HepG2 (cell line): Measurements from ENCODE around the gene COL9A1. TPM values are rescaled to one million over a fixed set of nuclear protein-coding genes. Genes with fewer than 3 reads are reported as not detected.

Experiments
- ATAC-seq: fragments of 200-7000 bp; cut with Tn5 transposase; 3 replicates; pipeline ENCODE4 v1.9.1; 2020; ENCODE audit warnings: mild to moderate bottlenecking, moderate library complexity
- BruUV-seq: library from RNA; stranded (reverse); fragments of 400-500 nt; replicated peaks from 2 replicates; lab custom pipeline; 2021; lab: Mats Ljungman, UMichigan
- CTCF ChIA-PET: fragments of 300-600 bp; formaldehyde crosslinking; extraction: SDS; loops from one replicate; lab custom pipeline; 2021; ENCODE audit warnings: low total read pairs, inconsistent platforms, low intra/inter-chr PET ratio; lab: Yijun Ruan, JAX
- POLR2A ChIA-PET: fragments of 350-600 bp; sonication (Branson Sonifier 250); formaldehyde crosslinking; loops from one replicate; lab custom pipeline; 2020; ENCODE audit warnings: antibody characterized with exemption, inconsistent platforms; lab: Yijun Ruan, JAX
- DNase-seq: peaks from one replicate; pipeline ENCODE4 v3.0.0-alpha.2; 2015; ENCODE audit warnings: low spot score
- FAIRE-seq: peaks from 3 replicates; lab custom pipeline; 2011; peaks lifted over from hg19 to GRCh38; lab: Jason Lieb, UNC
- H2AFZ ChIP-seq: one replicate; pipeline ENCODE4 v1.6.1; 2011; ENCODE audit warnings: low read length, inconsistent platforms
- H3K27ac ChIP-seq: fragments of 300-600 bp; 3 replicates; pipeline ENCODE4 v1.8.0; 2011; ENCODE audit warnings: mixed run types, mild to moderate bottlenecking, mixed read lengths, low read length, inconsistent platforms; ENCODE audit not compliant: insufficient read depth; ENCODE audit errors: extremely low read length
- H3K27me3 ChIP-seq, 2 experiments: fragments of 200-600 bp in 1 of 2; 2 replicates in 1 of 2; 3 replicates in 1 of 2; pipeline versions ENCODE4 v1.6.0 to v1.8.0; 2011; ENCODE audit warnings: low read length in 2 of 2, mild to moderate bottlenecking in 2 of 2, moderate library complexity in 2 of 2, inconsistent platforms in 1 of 2; ENCODE audit not compliant: insufficient read depth in 2 of 2, control insufficient read depth in 1 of 2
- H3K36me3 ChIP-seq, 2 experiments: fragments of 200-600 bp in 1 of 2; replicated peaks in 1 of 2; 2 replicates in 1 of 2; 3 replicates in 1 of 2; pipeline versions ENCODE4 v1.5.1 to v1.8.0; 2011; ENCODE audit warnings: low read length in 2 of 2, inconsistent platforms in 1 of 2; ENCODE audit not compliant: insufficient read depth in 2 of 2, control insufficient read depth in 1 of 2
- H3K4me1 ChIP-seq: 2 replicates; pipeline ENCODE4 v1.5.1; 2012; ENCODE audit warnings: low read length, inconsistent platforms; ENCODE audit not compliant: insufficient read depth
- H3K4me2 ChIP-seq: 2 replicates; pipeline ENCODE4 v1.6.0; 2011; ENCODE audit warnings: low read depth, low read length, inconsistent platforms
- H3K4me3 ChIP-seq, 3 experiments: fragments of 200-600 bp in 1 of 3; sonication (generic), shearing (Covaris generic) in 1 of 3; replicated peaks in 1 of 3; 2 replicates each; pipeline ENCODE4 v1.5.1; 2011 to 2016; ENCODE audit warnings: low read length in 3 of 3, inconsistent platforms in 2 of 3, low read depth in 2 of 3, mild to moderate bottlenecking in 2 of 3, control low read depth in 1 of 3, mixed read lengths in 1 of 3; ENCODE audit not compliant: insufficient read depth in 1 of 3
- H3K79me2 ChIP-seq: one replicate; pipeline ENCODE4 v1.6.1; 2011; ENCODE audit warnings: low read length, inconsistent platforms; ENCODE audit not compliant: insufficient read depth
- H3K9ac ChIP-seq: 2 replicates; pipeline ENCODE4 v1.6.0; 2011; ENCODE audit warnings: mild to moderate bottlenecking, low read depth, low read length, inconsistent platforms; ENCODE audit not compliant: insufficient read depth
- H3K9me3 ChIP-seq: 2 replicates; pipeline ENCODE4 v1.5.1; 2012; ENCODE audit warnings: mild to moderate bottlenecking, low read length
- H4K20me1 ChIP-seq: 2 replicates; pipeline ENCODE4 v1.6.0; 2011; ENCODE audit warnings: inconsistent platforms, mild to moderate bottlenecking, low read length, moderate library complexity; ENCODE audit not compliant: insufficient read depth
- ATF5 ChIP-seq: sonication (generic); formaldehyde crosslinking; IDR thresholded peaks from 2 replicates; pipeline ENCODE4 v1.4.0; 2020; ENCODE audit warnings: mild to moderate bottlenecking, low read depth, missing genetic modification reagents
- ATF6 ChIP-seq: sonication (generic); formaldehyde crosslinking; conservative IDR thresholded peaks from 2 replicates; pipeline ENCODE4 v1.4.0; 2020; ENCODE audit warnings: missing genetic modification reagents
- ATRX ChIP-seq: sonication (generic); formaldehyde crosslinking; IDR thresholded peaks from 2 replicates; pipeline ENCODE4 v1.4.0; 2020; ENCODE audit warnings: missing genetic modification reagents, borderline replicate concordance
- CREB1 ChIP-seq, 2 experiments: fragments of 450-650 bp in 1 of 2; IDR thresholded peaks; 2 replicates each; pipeline ENCODE4 v1.6.1; 2016 to 2017; ENCODE audit warnings: control low read depth in 1 of 2, mild to moderate bottlenecking in 1 of 2, missing compliant biosample characterization in 1 of 2, missing genetic modification characterization in 1 of 2
- ELF4 ChIP-seq: sonication (generic); formaldehyde crosslinking; IDR thresholded peaks from 2 replicates; pipeline ENCODE4 v1.5.0; 2020; ENCODE audit warnings: missing genetic modification reagents, mild to moderate bottlenecking, moderate library complexity, borderline replicate concordance
- HOXD1 ChIP-seq: sonication (generic); formaldehyde crosslinking; IDR thresholded peaks from 2 replicates; pipeline ENCODE4 v1.5.0; 2020; ENCODE audit warnings: missing genetic modification reagents
- PBX2 ChIP-seq: IDR thresholded peaks from 2 replicates; pipeline ENCODE4 v1.6.1; 2016; ENCODE audit warnings: control low read depth
- THRA ChIP-seq: sonication (generic); formaldehyde crosslinking; IDR thresholded peaks from 2 replicates; pipeline ENCODE4 v1.4.0; 2020; ENCODE audit warnings: missing genetic modification reagents, borderline replicate concordance
- TP53 ChIP-seq: sonication (generic); formaldehyde crosslinking; conservative IDR thresholded peaks from 2 replicates; pipeline ENCODE4 v1.4.0; 2020; ENCODE audit warnings: missing genetic modification reagents
- WGBS: methylation state at CpG from one replicate; pipeline ENCODE4 v1.1.6; 2017; ENCODE audit warnings: low lambda C conversion rate; 5-methylcytosine and 5-hydroxymethylcytosine counted together
- in situ Hi-C: cut with HindIII; loops from 2 replicates; pipeline ENCODE4 v1.10.0; 2017; ENCODE audit warnings: low pct_unique_long_range_greater_than_20kb; ENCODE audit not compliant: extremely low pct_ligation_motif_present
- intact Hi-C: fragments of 100-400 bp; cut with micrococcal nuclease; formaldehyde crosslinking; loops from one replicate; pipeline ENCODE4 v1.10.0; 2022; ENCODE audit not compliant: unreplicated experiment
- polyA plus RNA-seq, 8 experiments: library from polyadenylated mRNA; depleted of rRNA in 3 of 8; stranded (reverse) in 7 of 8; unstranded in 1 of 8; fragments of >200 nt; fragmentation: Illumina TruSeq in 4 of 8; extraction: Trizol in 4 of 8; gene quantifications; 2 replicates each; pipeline versions ENCODE4 v1.2.1 to v1.2.3, GENCODE V29; 2011 to 2016; ENCODE audit warnings: low read depth in 4 of 8, missing spikeins in 1 of 8, mixed read lengths in 1 of 8; ENCODE audit not compliant: insufficient read depth in 1 of 8
- total RNA-seq, 5 experiments: library from RNA; depleted of rRNA; stranded (reverse); fragments of >200 nt; fragmentation: Illumina TruSeq; extraction: Trizol; gene quantifications; 2 replicates each; pipeline ENCODE4 v1.2.3, GENCODE V29; 2016; ENCODE audit warnings: low read depth in 1 of 5

Gene COL9A1
- total and polyA plus RNA-seq, 2 of the 13 experiments (the other 11 are each of a cell fraction or from before 2014, with no cell fraction given): 0.08 TPM; not detected in 1

GRCh38 chr6:70274338-70274737, 28.5 kb downstream of the COL9A1 start (continued):
- TF ChIP-seq ATF6 (CRISPR knock-in tag) (no peak), TP53 (CRISPR knock-in tag) (no peak), THRA (CRISPR knock-in tag) (no peak)

- ChIA-PET POLR2A (no interaction called here), CTCF (no interaction called here)
- BruUV-seq: no TSS peak
- DNase-seq (no peak), ATAC-seq (no peak), FAIRE-seq (no peak)
- H3K4me3 ChIP-seq: no peak overlapping the region
- H3K36me3 ChIP-seq: no peaks in the 10 kb centered on the region
- no peaks in the 10 kb centered on the region for H3K9me3 ChIP-seq
- no peak overlapping the region for H3K9ac ChIP-seq
- no peak overlapping the region for H2AFZ ChIP-seq
- in situ Hi-C loops: no loop called here
- TF ChIP-seq ATRX (CRISPR knock-in tag) (no peak), HOXD1 (CRISPR knock-in tag) (no peak), ATF5 (CRISPR knock-in tag) (no peak), PBX2 (CRISPR knock-in tag) (no peak), CREB1 (IDR thresholded peaks at IDR 0.05) (no peak), CREB1 (CRISPR knock-in tag; IDR thresholded peaks at IDR 0.05) (no peak), ELF4 (CRISPR knock-in tag) (no peak)
- H3K27me3 ChIP-seq: 0 out of 5 replicates have a peak, but pooled peaks cover 0 to 3% of the 10 kb centered on the region in 2 experiments
- H3K4me2 ChIP-seq: no peak overlapping the region
- H3K79me2 ChIP-seq: no peaks in the 10 kb centered on the region
- WGBS: 2% methylated on average over 2 of the region's 2 CpGs
- no peaks in the 10 kb centered on the region for H3K4me1 ChIP-seq
- intact Hi-C loops: no loop called here
- no peaks in the 10 kb centered on the region for H4K20me1 ChIP-seq
- no peak overlapping the region for H3K27ac ChIP-seq
Measured at GRCh38 chr6:70272071-70272470, 30.8 kb downstream of the COL9A1 start.
